Hypothalamus (tissue), 51 donors: ENCODE measurements around the gene RICTOR.

Experiments
- DNase-seq, 51 donors: peaks; one replicate each; lab custom pipeline; 2025; lab: John Stamatoyannopoulos, UW

RICTOR gene

GRCh38 chr5:39093352-39093751, 19.2 kb upstream of the RICTOR start:
- no peak for DNase-seq

GRCh38 chr5:39092581-39093351, 18.6 kb upstream of the RICTOR start:
- no peak for DNase-seq

GRCh38 chr5:39091940-39092580, 17.9 kb upstream of the RICTOR start:
- no peak for DNase-seq

GRCh38 chr5:39083968-39084367, 9.8 kb upstream of the RICTOR start:
- no peak for DNase-seq

GRCh38 chr5:39082995-39083394, 8.8 kb upstream of the RICTOR start:
- no peak for DNase-seq

- peak in 31 of 51 donors; percentile 0 to 52 (median 9) for DNase-seq
These were observed 6.5 kb upstream of the RICTOR start for GRCh38 chr5:39080597-39081204.

GRCh38 chr5:39080168-39080567, 6.0 kb upstream of the RICTOR start:
- DNase-seq, result no peak

GRCh38 chr5:39079147-39079546, 4.9 kb upstream of the RICTOR start:
- DNase-seq, result peak in 1 of 51 donors; percentile 2

- peak in 1 of 51 donors; percentile 63 for DNase-seq
These were observed 2.8 kb upstream of the RICTOR start for GRCh38 chr5:39076757-39077728.

GRCh38 chr5:39076101-39076756, 2.0 kb upstream of the RICTOR start:
- peak in 1 of 51 donors; percentile 11 for DNase-seq

- peak in 17 of 51 donors; percentile 43 to 84 (median 68) for DNase-seq
These were observed 507 bp downstream of the RICTOR start for GRCh38 chr5:39073767-39074016.

GRCh38 chr5:39072925-39073766, 1.1 kb downstream of the RICTOR start:
- DNase-seq, result peak in 35 of 51 donors; percentile 17 to 82 (median 49)

GRCh38 chr5:39068099-39068498, 6.1 kb downstream of the RICTOR start:
- no peak for DNase-seq

- no peak for DNase-seq
These were observed 9.7 kb downstream of the RICTOR start for GRCh38 chr5:39064450-39064849.

GRCh38 chr5:39063037-39063436, 11.2 kb downstream of the RICTOR start:
- no peak for DNase-seq

GRCh38 chr5:39062530-39062929, 11.7 kb downstream of the RICTOR start:
- no peak for DNase-seq

GRCh38 chr5:39062104-39062503, 12.1 kb downstream of the RICTOR start:
- no peak for DNase-seq

GRCh38 chr5:39059064-39059463, 15.1 kb downstream of the RICTOR start:
- DNase-seq, result no peak

- DNase-seq, result no peak
These were observed 15.8 kb downstream of the RICTOR start for GRCh38 chr5:39058178-39058921.
